ENCODE data around the gene CYFIP2.
"Not testable (repeated sequence)": the region's sequence is repeated elsewhere in the genome, so short reads cannot be mapped to it uniquely, and the experiment has no call there.

The CYFIP2 gene

DNA sequence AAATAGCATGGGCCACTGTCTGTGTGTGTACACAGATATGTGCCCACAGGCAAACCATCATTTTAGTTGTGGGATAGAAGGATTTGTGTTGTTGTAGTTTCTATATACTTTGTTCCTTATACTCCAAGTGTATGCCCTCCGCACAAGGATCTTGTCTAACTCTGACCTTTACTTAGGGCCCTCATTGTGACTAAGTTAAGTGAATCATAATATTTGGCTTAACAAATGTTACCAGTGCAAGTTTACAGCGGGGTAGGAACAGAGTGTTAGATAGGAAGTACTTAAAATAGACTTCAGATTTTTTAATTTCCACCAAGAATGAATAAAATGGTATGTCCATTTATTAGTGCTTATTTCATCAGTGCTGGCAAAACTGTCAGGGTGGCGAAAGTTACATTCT, 29.5 kb upstream of the CYFIP2 start:
- DNase-seq: no peak
- TF ChIP-seq, protein P1, sequence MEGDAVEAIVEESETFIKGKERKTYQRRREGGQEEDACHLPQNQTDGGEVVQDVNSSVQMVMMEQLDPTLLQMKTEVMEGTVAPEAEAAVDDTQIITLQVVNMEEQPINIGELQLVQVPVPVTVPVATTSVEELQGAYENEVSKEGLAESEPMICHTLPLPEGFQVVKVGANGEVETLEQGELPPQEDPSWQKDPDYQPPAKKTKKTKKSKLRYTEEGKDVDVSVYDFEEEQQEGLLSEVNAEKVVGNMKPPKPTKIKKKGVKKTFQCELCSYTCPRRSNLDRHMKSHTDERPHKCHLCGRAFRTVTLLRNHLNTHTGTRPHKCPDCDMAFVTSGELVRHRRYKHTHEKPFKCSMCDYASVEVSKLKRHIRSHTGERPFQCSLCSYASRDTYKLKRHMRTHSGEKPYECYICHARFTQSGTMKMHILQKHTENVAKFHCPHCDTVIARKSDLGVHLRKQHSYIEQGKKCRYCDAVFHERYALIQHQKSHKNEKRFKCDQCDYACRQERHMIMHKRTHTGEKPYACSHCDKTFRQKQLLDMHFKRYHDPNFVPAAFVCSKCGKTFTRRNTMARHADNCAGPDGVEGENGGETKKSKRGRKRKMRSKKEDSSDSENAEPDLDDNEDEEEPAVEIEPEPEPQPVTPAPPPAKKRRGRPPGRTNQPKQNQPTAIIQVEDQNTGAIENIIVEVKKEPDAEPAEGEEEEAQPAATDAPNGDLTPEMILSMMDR (IDR thresholded peaks at IDR 0.05; ENCODE audit: low read depth, low read length): no peak
- Histone ChIP-seq H3K36me3 (no peaks in the 10 kb centered on the region), H3K27ac (no peak overlapping the region), H3K4me3 (ENCODE audit: low read depth, low read length) (no peak overlapping the region), H3K27me3 (ENCODE audit: insufficient read depth, low read depth, severe bottlenecking) (no peaks in the 10 kb centered on the region), H3K9me3 (ENCODE audit: severe bottlenecking) (no peaks in the 10 kb centered on the region)

- Histone ChIP-seq H3K36me3 (no peaks in the 10 kb centered on the region), H3K4me3 (ENCODE audit: low read depth, low read length) (no peak overlapping the region), H3K27ac (no peak overlapping the region), H3K27me3 (ENCODE audit: insufficient read depth, low read depth, severe bottlenecking) (no peaks in the 10 kb centered on the region), H3K9me3 (ENCODE audit: severe bottlenecking) (no peaks in the 10 kb centered on the region)
- no peak for DNase-seq
- TF ChIP-seq, protein P1 (IDR thresholded peaks at IDR 0.05; ENCODE audit: low read depth, low read length): no peak
Observed at GRCh38 chr5:157241483-157241882, 24.4 kb upstream of the CYFIP2 start.

- not testable (repeated sequence) for H3K27ac ChIP-seq; H3K4me3 ChIP-seq (ENCODE audit: low read depth, low read length); H3K27me3 ChIP-seq (ENCODE audit: insufficient read depth, low read depth, severe bottlenecking); H3K36me3 ChIP-seq; H3K9me3 ChIP-seq (ENCODE audit: severe bottlenecking); DNase-seq
Observed at GRCh38 chr5:157244704-157245103, 21.2 kb upstream of the CYFIP2 start.

DNA sequence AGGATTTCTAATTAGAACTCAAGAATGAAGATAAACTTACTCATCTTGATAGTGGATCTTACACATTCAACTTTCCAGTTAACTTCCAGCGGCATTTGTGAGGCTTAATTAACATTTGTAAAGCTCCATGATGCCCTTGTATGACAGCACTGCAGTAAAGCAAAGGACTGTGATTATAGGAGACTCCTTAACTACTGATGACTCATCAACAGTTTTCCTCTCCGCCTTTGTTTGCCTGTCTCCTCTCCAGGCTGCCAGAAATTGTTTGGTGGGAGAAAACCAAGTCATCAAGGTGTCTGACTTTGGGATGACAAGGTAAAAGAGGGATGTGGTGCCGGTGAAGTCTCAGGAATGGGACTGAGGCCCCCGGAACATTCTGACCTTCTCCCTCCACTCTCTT, 20.4 kb upstream of the CYFIP2 start:
- Histone ChIP-seq H3K36me3 (no peaks in the 10 kb centered on the region), H3K27me3 (ENCODE audit: insufficient read depth, low read depth, severe bottlenecking) (no peaks in the 10 kb centered on the region), H3K9me3 (ENCODE audit: severe bottlenecking) (no peaks in the 10 kb centered on the region), H3K27ac (no peak overlapping the region), H3K4me3 (ENCODE audit: low read depth, low read length) (no peak overlapping the region)
- TF ChIP-seq, protein P1 (IDR thresholded peaks at IDR 0.05; ENCODE audit: low read depth, low read length): no peak
- DNase-seq: no peak

GRCh38 chr5:157245886-157246285, 20.0 kb upstream of the CYFIP2 start:
- H3K36me3 ChIP-seq: no peaks in the 10 kb centered on the region
- H3K27ac ChIP-seq: no peak overlapping the region
- H3K4me3 ChIP-seq (ENCODE audit: low read depth, low read length): no peak overlapping the region
- H3K9me3 ChIP-seq (ENCODE audit: severe bottlenecking): no peaks in the 10 kb centered on the region
- H3K27me3 ChIP-seq (ENCODE audit: insufficient read depth, low read depth, severe bottlenecking): no peaks in the 10 kb centered on the region
- no peak for DNase-seq
- TF ChIP-seq, protein P1 (IDR thresholded peaks at IDR 0.05; ENCODE audit: low read depth, low read length): no peak

GRCh38 chr5:157247267-157247666, 18.7 kb upstream of the CYFIP2 start:
- DNase-seq: no peak
- Histone ChIP-seq H3K9me3 (ENCODE audit: severe bottlenecking) (no peaks in the 10 kb centered on the region), H3K27ac (no peak overlapping the region), H3K4me3 (ENCODE audit: low read depth, low read length) (no peak overlapping the region), H3K27me3 (ENCODE audit: insufficient read depth, low read depth, severe bottlenecking) (no peaks in the 10 kb centered on the region), H3K36me3 (no peaks in the 10 kb centered on the region)
- TF ChIP-seq, protein P1 (IDR thresholded peaks at IDR 0.05; ENCODE audit: low read depth, low read length): no peak
